Ascending aorta (tissue), 2 donors: ENCODE data around the gene CTRL. TPM values are rescaled to one million over a fixed set of nuclear protein-coding genes. Genes with fewer than 3 reads are reported as not detected.
A peak's percentile ranks its signal among the peaks of the same experiment; 100 is the strongest.

Experiments
- DNase-seq, 2 donors: peaks; one replicate each; pipeline ENCODE4 v3.0.0-alpha.2; 2019; ENCODE audit warnings: low spot score in 2 of 2
- H3K27ac ChIP-seq, 2 donors: fragments of 200-600 bp; sonication (generic); one replicate each; pipeline ENCODE4 v1.5.1; 2016 to 2017; ENCODE audit warnings: mild to moderate bottlenecking in 1 of 2
- H3K27me3 ChIP-seq: fragments of 200-600 bp; sonication (generic); one replicate; pipeline ENCODE4 v1.5.1; 2017
- H3K36me3 ChIP-seq, 2 donors: fragments of 200-600 bp; sonication (generic); one replicate each; pipeline ENCODE4 v1.5.1; 2016
- H3K4me1 ChIP-seq, 2 donors: fragments of 200-600 bp; sonication (generic); one replicate each; pipeline ENCODE4 v1.5.1; 2016 to 2017; ENCODE audit warnings: mild to moderate bottlenecking in 1 of 2
- H3K4me3 ChIP-seq, 2 donors: fragments of 200-600 bp; sonication (generic); one replicate each; pipeline ENCODE4 v1.5.1; 2016 to 2017; ENCODE audit warnings: mild to moderate bottlenecking in 1 of 2
- H3K9me3 ChIP-seq, 2 donors: fragments of 200-600 bp; sonication (generic); one replicate each; pipeline ENCODE4 v1.5.1; 2016
- intact Hi-C: fragments of 100-400 bp; cut with DNase I; formaldehyde crosslinking; loops from one replicate; pipeline ENCODE4 v1.15.1; 2023
- total RNA-seq: library from RNA; depleted of rRNA; stranded (reverse); fragments of >200 nt; gene quantifications from one replicate; pipeline ENCODE4 v1.1.0, GENCODE V29; 2016
- TF ChIP-seq, protein P1 (sequence below), 3 experiments: fragments of 200-600 bp in 2 of 3; fragments of 450-650 bp in 1 of 3; sonication (generic) in 2 of 3; IDR thresholded peaks; one replicate each; pipeline ENCODE4 v1.5.1; 2016 to 2019; ENCODE audit warnings: antibody characterized with exemption in 3 of 3, mild to moderate bottlenecking in 1 of 3, moderate library complexity in 1 of 3

The CTRL gene
- total RNA-seq, 1 donor from 2014 or later, result 0.43 TPM

DNA sequence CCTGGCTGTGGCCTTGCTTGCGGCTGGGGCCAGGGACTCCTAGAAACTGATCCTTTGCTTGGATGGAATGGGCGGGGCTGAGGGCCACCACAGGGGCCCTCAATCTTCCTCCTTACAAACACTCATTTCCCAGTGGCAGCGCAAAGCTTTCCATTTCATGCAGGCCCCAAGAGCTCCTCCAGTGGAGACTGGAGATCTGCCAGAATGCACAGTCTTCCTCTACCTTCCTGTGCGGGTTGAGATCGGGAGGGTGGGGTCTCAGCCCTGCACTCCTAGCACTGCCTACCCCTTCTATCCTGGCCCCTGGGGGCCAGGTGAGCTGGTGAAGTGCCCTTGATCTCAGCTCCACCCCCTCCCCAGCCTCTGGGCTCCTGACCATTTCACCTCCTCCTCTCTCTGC lies 45.3 kb downstream of the CTRL start:
- TF ChIP-seq, protein P1, sequence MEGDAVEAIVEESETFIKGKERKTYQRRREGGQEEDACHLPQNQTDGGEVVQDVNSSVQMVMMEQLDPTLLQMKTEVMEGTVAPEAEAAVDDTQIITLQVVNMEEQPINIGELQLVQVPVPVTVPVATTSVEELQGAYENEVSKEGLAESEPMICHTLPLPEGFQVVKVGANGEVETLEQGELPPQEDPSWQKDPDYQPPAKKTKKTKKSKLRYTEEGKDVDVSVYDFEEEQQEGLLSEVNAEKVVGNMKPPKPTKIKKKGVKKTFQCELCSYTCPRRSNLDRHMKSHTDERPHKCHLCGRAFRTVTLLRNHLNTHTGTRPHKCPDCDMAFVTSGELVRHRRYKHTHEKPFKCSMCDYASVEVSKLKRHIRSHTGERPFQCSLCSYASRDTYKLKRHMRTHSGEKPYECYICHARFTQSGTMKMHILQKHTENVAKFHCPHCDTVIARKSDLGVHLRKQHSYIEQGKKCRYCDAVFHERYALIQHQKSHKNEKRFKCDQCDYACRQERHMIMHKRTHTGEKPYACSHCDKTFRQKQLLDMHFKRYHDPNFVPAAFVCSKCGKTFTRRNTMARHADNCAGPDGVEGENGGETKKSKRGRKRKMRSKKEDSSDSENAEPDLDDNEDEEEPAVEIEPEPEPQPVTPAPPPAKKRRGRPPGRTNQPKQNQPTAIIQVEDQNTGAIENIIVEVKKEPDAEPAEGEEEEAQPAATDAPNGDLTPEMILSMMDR (IDR thresholded peaks at IDR 0.05), result no peak
- H3K36me3 ChIP-seq, result peaks cover 26 to 35% of the 10 kb centered on the region in 2 donors
- intact Hi-C loops, result no loop called here
- no peak overlapping the region for H3K4me3 ChIP-seq
- H3K27me3 ChIP-seq, result no peaks in the 10 kb centered on the region
- H3K27ac ChIP-seq, result no peak overlapping the region
- no peak for DNase-seq
- H3K9me3 ChIP-seq, result no peaks in the 10 kb centered on the region
- peaks cover 6 to 13% of the 10 kb centered on the region in 2 donors for H3K4me1 ChIP-seq

DNA sequence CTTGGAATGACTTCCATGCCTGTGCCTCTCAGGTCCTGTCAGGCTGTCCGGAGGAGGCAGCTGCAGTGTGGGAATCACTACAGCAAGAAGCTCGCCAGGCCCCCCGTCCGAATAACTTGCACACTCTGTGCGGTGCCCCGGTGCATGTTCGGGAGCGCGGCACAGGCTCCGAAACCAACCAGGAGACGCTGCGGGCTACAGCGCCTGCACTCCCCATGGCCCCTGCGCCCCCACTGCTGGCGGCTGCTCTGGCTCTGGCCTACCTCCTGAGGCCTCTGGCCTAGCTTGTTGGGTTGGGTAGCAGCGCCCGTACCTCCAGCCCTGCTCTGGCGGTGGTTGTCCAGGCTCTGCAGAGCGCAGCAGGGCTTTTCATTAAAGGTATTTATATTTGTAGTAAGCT lies 45.7 kb downstream of the CTRL start:
- H3K27me3 ChIP-seq, result no peaks in the 10 kb centered on the region
- peak overlapping the region in 1 of 2 donors; percentile 67 for H3K27ac ChIP-seq
- H3K36me3 ChIP-seq, result peaks cover 30 to 39% of the 10 kb centered on the region in 2 donors
- peaks cover 6 to 13% of the 10 kb centered on the region in 2 donors for H3K4me1 ChIP-seq
- intact Hi-C loops, result no loop called here
- DNase-seq, result no peak
- no peak overlapping the region for H3K4me3 ChIP-seq
- no peaks in the 10 kb centered on the region for H3K9me3 ChIP-seq
- TF ChIP-seq, protein P1 (IDR thresholded peaks at IDR 0.05), result no peak

DNA sequence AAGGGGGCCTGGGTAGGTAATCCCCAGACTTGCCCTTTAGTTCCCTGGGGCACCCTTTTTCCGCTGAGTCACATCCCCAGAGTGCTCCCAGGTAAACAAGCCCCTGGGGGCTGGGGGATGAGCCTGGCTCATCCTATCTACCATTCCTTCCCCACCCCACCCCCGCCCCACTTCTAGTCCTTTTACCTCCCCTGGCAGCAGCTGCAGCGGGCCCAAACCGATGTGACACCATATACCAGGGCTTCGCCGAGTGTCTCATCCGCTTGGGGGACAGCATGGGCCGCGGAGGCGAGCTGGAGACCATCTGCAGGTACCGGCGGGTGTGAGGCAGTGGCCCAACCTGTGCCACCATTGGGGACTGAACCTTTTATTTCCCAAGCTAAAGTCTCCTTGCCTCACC lies 46.1 kb downstream of the CTRL start:
- intact Hi-C loops, result no loop called here
- TF ChIP-seq, protein P1 (IDR thresholded peaks at IDR 0.05), result no peak
- H3K36me3 ChIP-seq, result peaks cover 35 to 44% of the 10 kb centered on the region in 2 donors
- peaks cover 6 to 13% of the 10 kb centered on the region in 2 donors for H3K4me1 ChIP-seq
- H3K27me3 ChIP-seq, result no peaks in the 10 kb centered on the region
- H3K27ac ChIP-seq, result peak overlapping the region; percentile 67 to 75
- no peak for DNase-seq
- H3K4me3 ChIP-seq, result no peak overlapping the region
- no peaks in the 10 kb centered on the region for H3K9me3 ChIP-seq

DNA sequence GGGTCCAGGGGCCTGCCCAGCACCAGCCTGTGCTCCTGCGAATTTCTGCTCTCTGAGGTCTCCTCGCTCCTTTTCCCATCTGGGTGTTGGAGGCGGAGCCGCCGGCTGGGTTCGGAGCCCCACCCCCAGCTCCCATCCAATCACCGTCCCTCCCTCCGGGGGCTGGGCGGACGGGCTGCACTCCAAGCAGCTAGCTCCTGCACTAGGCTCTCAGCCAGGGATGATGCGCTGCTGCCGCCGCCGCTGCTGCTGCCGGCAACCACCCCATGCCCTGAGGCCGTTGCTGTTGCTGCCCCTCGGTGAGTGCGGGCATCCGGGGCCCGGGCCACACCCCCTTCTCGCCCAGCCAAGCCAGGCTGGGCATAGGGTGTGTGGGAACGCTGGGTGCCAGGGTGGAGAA lies 47.0 kb downstream of the CTRL start, which contains the start of gene NRN1L:
Gene NRN1L, plus strand, starts transcription at position 202 of the 400 bp plus-strand sequence. Its CDS starts 19 bp downstream, at position 221.
- intact Hi-C loops, result loop anchor here (5.0 kb wide), 1 partner anchor 158 kb away; no protein-coding TSS in a partner anchor
- peaks cover 43 to 52% of the 10 kb centered on the region in 2 donors for H3K36me3 ChIP-seq
- peak within 1 kb of the TSS; percentile 67 to 75 for H3K27ac ChIP-seq
- TF ChIP-seq, protein P1 (IDR thresholded peaks at IDR 0.05), result no peak
- peaks cover 6 to 13% of the 10 kb centered on the region in 2 donors for H3K4me1 ChIP-seq
- H3K4me3 ChIP-seq, result peak within 1 kb of the TSS in 1 of 2 donors; percentile 45
- H3K27me3 ChIP-seq, result no peaks in the 10 kb centered on the region
- H3K9me3 ChIP-seq, result no peaks in the 10 kb centered on the region
- peak; percentile 26 to 93 for DNase-seq

DNA sequence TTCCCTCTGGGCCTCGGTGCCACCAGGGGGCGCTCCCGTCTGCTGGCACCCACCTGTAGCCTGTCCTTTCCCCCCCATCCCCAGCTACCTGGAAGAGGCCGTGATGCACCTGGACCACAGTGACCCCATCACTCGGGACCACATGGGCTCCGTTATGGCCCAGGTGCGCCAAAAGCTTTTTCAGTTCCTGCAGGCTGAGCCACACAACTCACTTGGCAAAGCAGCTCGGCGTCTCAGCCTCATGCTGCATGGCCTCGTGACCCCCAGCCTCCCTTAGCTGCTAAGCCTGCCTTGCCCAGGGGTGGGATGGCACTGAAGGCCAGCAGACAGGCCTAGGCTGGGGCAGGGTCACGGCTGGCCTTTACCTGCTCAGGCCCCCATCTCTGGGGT lies 47.8 kb downstream of the CTRL start:
- TF ChIP-seq, protein P1 (IDR thresholded peaks at IDR 0.05), result peak; percentile 77 to 94 (median 79)
- peaks cover 52 to 60% of the 10 kb centered on the region in 2 donors for H3K36me3 ChIP-seq
- H3K4me1 ChIP-seq, result peaks cover 6 to 13% of the 10 kb centered on the region in 2 donors

More for the DNA sequence above, 47.8 kb downstream of the CTRL start:
- peak in 1 of 2 donors; percentile 73 for DNase-seq
- no peaks in the 10 kb centered on the region for H3K27me3 ChIP-seq
- H3K27ac ChIP-seq, result peak overlapping the region; percentile 67 to 75
- intact Hi-C loops, result loop anchor here (1.0 to 5.0 kb wide), 2 partner anchors 44 to 158 kb away; no protein-coding TSS in a partner anchor
- peak overlapping the region in 1 of 2 donors; percentile 45 for H3K4me3 ChIP-seq
- H3K9me3 ChIP-seq, result no peaks in the 10 kb centered on the region
